ENCODE results near the gene DPY30.
A peak's percentile ranks its signal among the peaks of the same experiment; 100 is the strongest.

The DPY30 gene

DNA sequence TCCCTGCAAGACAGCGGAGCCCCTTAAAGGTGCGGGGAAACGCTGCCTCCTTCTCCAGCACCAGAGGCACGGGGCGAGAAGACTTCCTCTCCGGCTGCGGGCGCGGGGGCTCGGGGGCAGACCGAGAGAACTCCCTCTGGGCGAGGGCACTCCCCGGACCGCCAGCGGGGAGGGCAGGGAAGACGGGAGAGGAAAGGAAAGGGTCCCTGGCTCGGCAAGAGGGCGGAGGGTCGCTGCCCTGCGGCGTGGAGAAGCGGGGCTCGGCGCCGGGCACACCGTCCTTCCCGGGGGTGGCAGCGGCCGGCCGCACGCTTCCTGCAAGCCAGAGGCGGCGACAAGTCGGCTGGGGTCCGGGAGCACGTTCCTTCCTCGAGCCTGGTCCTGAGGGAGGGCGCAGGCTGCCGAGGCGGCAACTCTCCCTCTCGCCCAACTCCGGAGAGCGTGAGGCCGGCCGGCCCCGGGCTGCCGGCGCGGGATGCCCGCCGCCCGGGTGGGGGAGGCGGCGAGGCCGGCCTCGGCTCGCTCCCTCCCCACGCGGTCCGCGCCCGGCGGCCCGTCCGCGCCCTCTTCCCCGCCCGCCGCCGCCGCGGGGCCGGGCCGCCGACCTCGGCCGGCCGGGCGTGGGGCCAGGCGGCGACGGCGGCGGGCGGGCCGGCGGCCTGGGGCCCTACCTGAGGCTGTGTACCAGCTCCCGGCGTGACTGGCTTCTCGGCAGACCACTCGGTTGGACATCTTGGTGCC lies 29.9 kb downstream of the DPY30 start:
- DNase-seq (ENCODE audit: low spot score), result peak; percentile 25

- no peak for DNase-seq (ENCODE audit: low spot score)
These were observed 30.6 kb downstream of the DPY30 start for GRCh38 chr2:32008805-32009515.

DNA sequence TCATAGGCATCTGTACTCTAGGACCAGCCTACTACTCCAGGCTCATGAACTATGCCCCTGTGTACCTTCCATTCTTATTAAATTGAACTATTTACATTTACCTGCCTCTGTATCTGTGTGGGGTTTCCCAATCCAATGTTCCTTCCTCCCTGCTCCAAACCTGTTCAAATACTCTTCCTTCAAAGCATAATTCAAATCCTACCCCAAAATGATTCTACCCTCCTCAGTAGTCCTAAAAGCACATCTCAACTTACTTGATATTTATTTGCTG lies 32.5 kb downstream of the DPY30 start:
- no peak for DNase-seq (ENCODE audit: low spot score)

DNA sequence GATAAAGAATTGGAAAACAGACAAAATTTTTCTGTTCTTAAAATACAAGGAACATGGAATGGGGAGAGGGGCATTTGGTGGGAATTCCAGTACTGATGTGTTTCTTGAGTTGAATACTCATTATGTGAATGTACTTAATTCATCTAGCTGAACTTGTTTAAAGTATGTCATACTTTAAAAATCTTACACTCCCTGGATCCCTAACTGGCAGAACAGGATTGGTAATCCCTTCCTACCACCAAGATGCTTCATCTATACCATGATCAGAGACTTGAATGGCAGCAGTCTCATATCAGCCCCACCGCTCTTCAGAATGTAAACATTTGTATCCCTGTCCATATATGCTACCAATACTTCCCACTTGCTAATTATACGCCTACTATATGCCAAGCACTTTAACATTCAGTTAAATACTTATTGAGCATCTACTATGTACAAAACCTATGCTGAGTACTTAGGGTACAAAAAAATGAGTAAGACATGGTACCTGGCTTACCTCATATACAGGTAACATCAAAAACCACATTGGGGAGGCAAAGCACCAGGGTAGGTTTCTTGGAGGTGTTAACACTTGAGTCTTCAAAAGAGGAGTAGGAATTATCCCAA lies 34.1 kb downstream of the DPY30 start:
- no peak for DNase-seq (ENCODE audit: low spot score)

DNA sequence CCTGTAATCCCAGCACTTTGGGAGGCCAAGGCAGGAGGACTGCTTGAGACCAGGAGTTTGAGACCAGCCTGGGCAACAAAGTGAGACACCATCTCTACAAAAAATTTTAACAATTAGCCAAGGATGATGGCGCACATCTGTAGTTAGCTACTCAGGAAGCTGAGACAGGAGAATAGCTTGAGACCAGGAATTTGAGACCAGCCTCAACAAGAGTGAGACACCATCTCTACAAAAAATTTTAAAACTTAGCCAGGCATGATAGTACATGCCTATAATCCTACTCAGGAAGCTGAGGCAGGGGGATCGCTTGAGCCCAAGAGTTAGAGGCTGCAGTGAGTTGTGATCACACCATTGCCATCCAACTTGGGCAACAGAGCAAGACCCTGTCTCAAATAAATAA lies 35.8 kb downstream of the DPY30 start:
- no peak for DNase-seq (ENCODE audit: low spot score)

DNA sequence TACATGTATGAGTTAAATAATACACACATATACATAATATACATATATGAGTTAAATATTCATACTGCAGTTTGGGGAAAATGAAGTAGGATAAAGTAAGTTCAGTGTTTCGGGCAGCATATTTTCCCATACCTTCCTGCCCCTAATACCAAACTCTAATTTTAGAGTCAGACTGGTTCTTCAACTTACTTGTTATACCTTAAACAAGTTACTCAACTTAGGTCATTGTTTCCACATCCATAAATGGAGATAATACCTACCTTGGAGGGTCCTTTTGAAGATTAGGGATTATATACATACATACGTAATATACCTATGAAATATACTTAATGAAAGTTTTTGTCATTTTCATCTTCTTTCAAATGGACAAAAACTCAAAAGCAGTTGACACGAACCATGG lies 37.2 kb downstream of the DPY30 start:
- DNase-seq (ENCODE audit: low spot score), result no peak

- no peak for DNase-seq (ENCODE audit: low spot score)
These were observed 40.2 kb downstream of the DPY30 start for GRCh38 chr2:31999438-31999837.

DNA sequence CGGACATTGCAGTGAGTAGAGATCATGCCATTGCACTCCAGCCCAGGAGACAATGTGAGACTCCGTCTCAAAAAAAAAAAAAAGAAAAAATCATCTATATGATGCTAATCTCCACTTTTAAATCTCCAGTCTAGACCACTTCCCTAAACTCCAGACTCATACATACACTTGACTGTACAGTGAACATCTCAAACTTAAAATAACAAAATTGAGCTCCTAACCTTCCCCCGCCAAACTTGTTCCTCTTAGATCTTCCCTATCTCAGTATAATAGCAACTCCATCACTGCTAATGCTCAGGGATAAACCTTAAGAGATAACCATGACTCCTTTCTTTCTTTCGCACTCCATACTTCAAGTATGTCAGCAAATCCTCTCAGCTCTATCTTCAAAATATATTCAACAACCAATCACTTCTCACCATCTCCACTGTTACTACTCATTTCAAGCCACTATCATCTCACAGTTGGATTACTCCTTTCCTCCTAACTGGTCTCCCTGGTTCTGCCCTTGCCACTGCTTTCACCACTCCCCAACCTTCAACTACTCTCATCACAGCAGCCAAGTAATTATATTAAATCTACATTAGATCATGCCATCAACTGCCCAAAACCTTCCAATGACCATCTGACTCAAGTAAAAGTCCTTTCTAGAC lies 40.7 kb downstream of the DPY30 start:
- DNase-seq (ENCODE audit: low spot score), result no peak

DNA sequence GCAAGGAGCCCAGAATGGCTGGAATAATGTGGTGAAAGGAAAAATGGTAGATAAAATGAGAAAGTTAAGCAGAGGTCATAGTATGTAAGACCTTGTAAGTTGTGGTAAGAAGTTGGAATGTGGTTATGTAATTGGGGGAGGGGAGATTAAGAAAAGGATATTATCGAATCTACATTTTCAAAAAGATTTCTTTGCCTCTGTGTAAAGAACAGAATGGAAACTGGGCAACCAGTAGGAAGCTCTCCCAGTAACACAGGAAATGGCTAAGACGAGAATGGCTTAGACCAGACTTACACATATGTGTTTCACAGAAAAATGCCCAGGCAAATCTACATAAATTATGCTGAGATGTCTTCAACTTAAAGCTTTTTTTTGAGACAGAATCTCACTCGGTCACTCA lies 42.0 kb downstream of the DPY30 start:
- peak; percentile 7 for DNase-seq (ENCODE audit: low spot score)

GRCh38 chr2:31996571-31997150 lies 42.9 kb downstream of the DPY30 start:
- DNase-seq (ENCODE audit: low spot score), result no peak

GRCh38 chr2:31992934-31993333 lies 46.7 kb downstream of the DPY30 start:
- DNase-seq (ENCODE audit: low spot score), result no peak

DNA sequence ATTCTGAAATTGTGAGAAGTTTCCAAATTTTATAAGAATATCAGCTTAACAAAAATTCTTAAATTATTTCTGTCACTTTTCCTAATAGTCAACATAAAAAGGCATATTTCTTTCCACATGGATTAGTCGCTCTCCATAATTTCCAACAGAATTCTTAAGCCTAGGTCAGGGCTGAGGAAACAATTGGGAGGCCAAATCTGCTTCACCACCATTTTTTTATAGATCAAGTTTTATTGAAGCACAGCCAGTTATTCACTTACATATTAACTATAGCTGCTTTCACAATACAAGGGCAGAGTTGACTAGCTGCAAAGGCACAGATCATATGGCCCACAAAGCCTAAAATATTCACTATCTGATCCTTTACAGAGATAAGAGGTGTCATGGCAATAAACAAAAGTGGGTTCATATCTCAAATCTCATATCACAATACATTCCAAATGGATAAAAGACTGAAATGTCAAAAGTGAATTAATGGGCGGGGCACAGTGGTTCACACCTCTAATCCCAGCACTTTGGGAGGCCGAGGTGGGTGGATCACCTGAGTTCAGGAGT lies 47.5 kb downstream of the DPY30 start:
- DNase-seq (ENCODE audit: low spot score), result no peak

DNA sequence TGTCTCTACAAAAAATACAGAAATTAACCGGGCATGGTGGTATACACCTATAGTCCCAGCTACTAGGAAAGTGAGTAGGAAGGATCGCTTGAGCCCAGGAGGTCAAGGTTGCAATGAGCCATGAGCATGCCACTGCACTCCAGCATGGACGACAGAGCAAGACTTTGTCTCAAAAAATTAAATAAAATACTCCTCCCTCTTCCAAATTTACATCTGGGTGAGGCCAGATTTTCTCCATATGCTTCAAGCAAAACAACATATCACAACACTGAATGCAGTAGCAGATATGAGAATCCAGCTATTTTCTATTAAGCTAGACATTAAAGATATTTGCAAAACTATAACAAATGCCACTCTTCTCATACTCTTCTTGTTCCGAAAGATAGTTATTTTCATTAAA lies 49.7 kb downstream of the DPY30 start:
- DNase-seq (ENCODE audit: low spot score), result no peak

- no peak for DNase-seq (ENCODE audit: low spot score)
These were observed 52.0 kb downstream of the DPY30 start for GRCh38 chr2:31987454-31988220.

GRCh38 chr2:31986906-31987305 lies 52.7 kb downstream of the DPY30 start:
- DNase-seq (ENCODE audit: low spot score), result no peak

- no peak for DNase-seq (ENCODE audit: low spot score)
These were observed 55.7 kb downstream of the DPY30 start for GRCh38 chr2:31983762-31984467.

GRCh38 chr2:31980674-31981356 lies 58.8 kb downstream of the DPY30 start:
- DNase-seq (ENCODE audit: low spot score), result peak; percentile 19

DNA sequence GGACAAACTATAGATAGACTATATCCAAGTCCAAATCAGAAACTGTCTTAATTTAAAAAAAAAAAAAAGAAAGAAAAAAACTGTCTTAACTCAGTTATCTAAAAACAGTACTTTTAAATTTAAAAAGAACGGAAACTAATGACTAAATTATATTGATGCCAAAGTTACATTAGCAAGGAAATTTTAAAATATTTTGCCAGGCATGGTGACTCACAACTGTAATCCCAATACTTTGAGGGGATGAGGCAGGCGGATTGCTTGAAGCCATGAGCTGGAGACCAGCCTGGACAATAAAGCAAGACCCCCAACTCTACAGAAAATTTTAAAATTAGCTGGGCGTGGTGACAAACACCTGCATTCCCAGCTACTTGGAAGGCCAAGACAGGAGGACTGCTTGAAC lies 59.6 kb downstream of the DPY30 start:
- no peak for DNase-seq (ENCODE audit: low spot score)

- DNase-seq (ENCODE audit: low spot score), result no peak
These were observed 60.6 kb downstream of the DPY30 start for GRCh38 chr2:31979018-31979417.

- no peak for DNase-seq (ENCODE audit: low spot score)
These were observed 61.2 kb downstream of the DPY30 start for GRCh38 chr2:31978436-31978835.
